DND-41 (cell line): ENCODE data around the gene RPH3AL.

Experiments used
- EZH2 ChIP-seq: IDR thresholded peaks from 3 replicates; pipeline ENCODE4 v1.6.1; 2012; ENCODE audit warnings: borderline replicate concordance, low read depth, mild to moderate bottlenecking, moderate library complexity, low read length, inconsistent platforms; ENCODE audit not compliant: severe bottlenecking
- TF ChIP-seq, protein P1 (sequence below): IDR thresholded peaks from 2 replicates; pipeline ENCODE4 v1.5.1; 2012; ENCODE audit warnings: borderline replicate concordance, low read length, moderate library complexity, mild to moderate bottlenecking; ENCODE audit not compliant: poor library complexity, severe bottlenecking; ENCODE audit errors: extremely low read depth

DNA sequence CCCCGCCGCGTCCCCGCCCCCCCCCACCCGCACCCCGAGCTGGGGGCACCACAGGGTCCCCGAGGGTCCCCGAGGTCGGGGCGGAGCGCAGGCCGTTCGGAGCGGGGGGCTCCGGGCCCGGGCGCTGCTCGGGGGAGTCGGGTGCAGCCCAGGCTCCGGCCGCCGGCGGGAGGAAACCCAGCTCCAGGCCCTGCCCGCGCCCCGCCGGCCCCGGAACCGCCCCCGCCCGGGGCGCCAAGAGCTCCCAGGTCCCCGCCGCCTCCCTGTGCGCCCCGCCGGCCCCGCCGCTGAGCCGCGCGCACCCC is 33.2 kb upstream of the RPH3AL start:
- TF ChIP-seq, protein P1, sequence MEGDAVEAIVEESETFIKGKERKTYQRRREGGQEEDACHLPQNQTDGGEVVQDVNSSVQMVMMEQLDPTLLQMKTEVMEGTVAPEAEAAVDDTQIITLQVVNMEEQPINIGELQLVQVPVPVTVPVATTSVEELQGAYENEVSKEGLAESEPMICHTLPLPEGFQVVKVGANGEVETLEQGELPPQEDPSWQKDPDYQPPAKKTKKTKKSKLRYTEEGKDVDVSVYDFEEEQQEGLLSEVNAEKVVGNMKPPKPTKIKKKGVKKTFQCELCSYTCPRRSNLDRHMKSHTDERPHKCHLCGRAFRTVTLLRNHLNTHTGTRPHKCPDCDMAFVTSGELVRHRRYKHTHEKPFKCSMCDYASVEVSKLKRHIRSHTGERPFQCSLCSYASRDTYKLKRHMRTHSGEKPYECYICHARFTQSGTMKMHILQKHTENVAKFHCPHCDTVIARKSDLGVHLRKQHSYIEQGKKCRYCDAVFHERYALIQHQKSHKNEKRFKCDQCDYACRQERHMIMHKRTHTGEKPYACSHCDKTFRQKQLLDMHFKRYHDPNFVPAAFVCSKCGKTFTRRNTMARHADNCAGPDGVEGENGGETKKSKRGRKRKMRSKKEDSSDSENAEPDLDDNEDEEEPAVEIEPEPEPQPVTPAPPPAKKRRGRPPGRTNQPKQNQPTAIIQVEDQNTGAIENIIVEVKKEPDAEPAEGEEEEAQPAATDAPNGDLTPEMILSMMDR = no peak
- no peak for TF ChIP-seq EZH2
